ENCODE results near the gene SZRD1.

Gene SZRD1

GRCh38 chr1:16442265-16442664, 75.2 kb downstream of the SZRD1 start:
- DNase-seq: no peak

GRCh38 chr1:16442941-16443340, 75.9 kb downstream of the SZRD1 start:
- no peak for DNase-seq

GRCh38 chr1:16443975-16444770, 77.1 kb downstream of the SZRD1 start:
- DNase-seq: no peak

- DNase-seq: no peak
These were observed 78.0 kb downstream of the SZRD1 start for GRCh38 chr1:16445052-16445451.

- DNase-seq: no peak
These were observed 79.1 kb downstream of the SZRD1 start for GRCh38 chr1:16446116-16446515.

GRCh38 chr1:16447641-16448040, 80.6 kb downstream of the SZRD1 start:
- DNase-seq: no peak
